RWPE1 (cell line): ENCODE results near the gene MTMR3.

Experiments
- CTCF ChIA-PET: fragments of 350-600 bp; sonication (Branson Sonifier 250); formaldehyde crosslinking; extraction: SDS; loops from one replicate; lab custom pipeline; 2021; lab: Yijun Ruan, JAX
- POLR2A ChIA-PET: fragments of 400-600 bp; formaldehyde crosslinking; extraction: SDS; loops from one replicate; lab custom pipeline; 2020; ENCODE audit warnings: antibody characterized with exemption; ENCODE audit not compliant: low non-redundant PET; lab: Yijun Ruan, JAX
- DNase-seq: peaks from one replicate; pipeline ENCODE4 v3.0.0; 2012; ENCODE audit warnings: low spot score
- H3K27ac ChIP-seq: fragments of 450-650 bp; 2 replicates; pipeline ENCODE4 v1.5.1; 2017
- CTCF ChIP-seq: fragments of 450-650 bp; conservative IDR thresholded peaks from 2 replicates; pipeline ENCODE4 v1.5.1; 2017; ENCODE audit warnings: low read depth, mild to moderate bottlenecking

MTMR3 gene

GRCh38 chr22:30009478-30009877 lies 126.5 kb downstream of the MTMR3 start:
- ChIA-PET CTCF (no interaction called here), POLR2A (no interaction called here)
- no peak overlapping the region for H3K27ac ChIP-seq
- no peak for DNase-seq
- no peak for TF ChIP-seq CTCF

GRCh38 chr22:30010789-30011405 lies 127.9 kb downstream of the MTMR3 start:
- TF ChIP-seq CTCF: no peak
- H3K27ac ChIP-seq: no peak overlapping the region
- ChIA-PET CTCF (no interaction called here), POLR2A (no interaction called here)
- no peak for DNase-seq

- TF ChIP-seq CTCF: no peak
- no peak overlapping the region for H3K27ac ChIP-seq
- CTCF ChIA-PET: no interaction called here
- POLR2A ChIA-PET: no interaction called here
- DNase-seq: no peak
Measured at GRCh38 chr22:30013201-30013600, 130.2 kb downstream of the MTMR3 start.

GRCh38 chr22:30014244-30014643 lies 131.3 kb downstream of the MTMR3 start:
- no peak overlapping the region for H3K27ac ChIP-seq
- ChIA-PET CTCF (interaction anchor here (1.0 kb wide), 1 partner anchor 9 kb away, joined by 3 read pairs; no protein-coding TSS in a partner anchor), POLR2A (no interaction called here)
- no peak for TF ChIP-seq CTCF
- DNase-seq: no peak

GRCh38 chr22:30015229-30015797 lies 132.3 kb downstream of the MTMR3 start:
- H3K27ac ChIP-seq: no peak overlapping the region
- no peak for TF ChIP-seq CTCF
- ChIA-PET POLR2A (no interaction called here), CTCF (interaction anchor here (1.0 kb wide), 1 partner anchor 10 kb away, joined by 3 read pairs; no protein-coding TSS in a partner anchor)
- no peak for DNase-seq

- TF ChIP-seq CTCF: no peak
- ChIA-PET POLR2A (no interaction called here), CTCF (no interaction called here)
- no peak overlapping the region for H3K27ac ChIP-seq
- DNase-seq: no peak
Measured at GRCh38 chr22:30015846-30016245, 132.9 kb downstream of the MTMR3 start.
